Prostate gland (tissue), 2 donors: ENCODE results near the gene ALDH1L1.

ENCODE experiments used
- CTCF ChIP-seq, 4 experiments: fragments of 200-600 bp in 2 of 4; fragments of 450-650 bp in 2 of 4; sonication (generic) in 2 of 4; IDR thresholded peaks; 1 replicate in 3 of 4; 2 replicates in 1 of 4; pipeline ENCODE4 v1.5.1; 2016 to 2019; ENCODE audit warnings: antibody characterized with exemption in 4 of 4, mild to moderate bottlenecking in 2 of 4, moderate library complexity in 2 of 4
- POLR2AphosphoS5 ChIP-seq: sonication (generic); formaldehyde crosslinking; IDR thresholded peaks from one replicate; pipeline ENCODE4 v1.6.1; 2017; ENCODE audit warnings: antibody characterized with exemption

GRCh38 chr3:126101521-126101982, 78.8 kb downstream of the ALDH1L1 start:
- TF ChIP-seq POLR2AphosphoS5 (no peak), CTCF (IDR thresholded peaks at IDR 0.05) (no peak)
